Left renal cortex interstitium (tissue), 4 donors: ENCODE data around the gene PML. TPM values are rescaled to one million over a fixed set of nuclear protein-coding genes. Genes with fewer than 3 reads are reported as not detected.
A peak's percentile ranks its signal among the peaks of the same experiment; 100 is the strongest.
"Not testable (repeated sequence)": the region's sequence is repeated elsewhere in the genome, so short reads cannot be mapped to it uniquely, and the experiment has no call there.

ENCODE experiments used
- DNase-seq, 4 donors: peaks; one replicate each; pipeline ENCODE4 v3.0.0-alpha.2; 2013; ENCODE audit warnings: low read depth in 4 of 4, low spot score in 2 of 4, missing footprints in 1 of 4
- polyA plus RNA-seq, 4 donors: library from polyadenylated mRNA; unstranded; fragments of 120-200 nt; gene quantifications; one replicate each; pipeline ENCODE4 v1.2.1, GENCODE V29; 2013; ENCODE audit not compliant: insufficient read length in 4 of 4

The PML gene
- polyA plus RNA-seq, 4 donors: 24.7 to 38.9 (median 34.8) TPM

GRCh38 chr15:74037171-74038117 lies 42.9 kb downstream of the PML start:
- no peak for DNase-seq

GRCh38 chr15:74038707-74039655 lies 44.5 kb downstream of the PML start:
- no peak for DNase-seq

DNA sequence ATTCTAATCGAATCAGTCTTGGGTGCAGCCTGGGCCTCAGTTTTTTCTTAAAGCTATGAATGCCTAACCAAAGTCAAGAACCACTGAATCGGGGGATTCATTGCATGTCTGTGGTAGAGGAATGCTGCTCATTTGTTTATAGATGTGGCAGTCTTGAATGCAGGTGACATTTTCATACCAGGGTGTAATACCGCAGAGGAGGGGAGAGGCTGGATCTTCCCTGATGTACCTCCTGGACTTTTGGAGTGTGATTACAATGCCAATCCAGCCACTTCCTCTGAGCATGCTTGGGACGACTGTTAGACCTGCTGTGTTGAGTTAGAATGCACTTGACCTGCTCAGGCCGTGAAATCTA lies 45.1 kb downstream of the PML start:
- no peak for DNase-seq

GRCh38 chr15:74040109-74040850 lies 45.8 kb downstream of the PML start:
- peak in 1 of 4 donors; percentile 56 for DNase-seq

DNA sequence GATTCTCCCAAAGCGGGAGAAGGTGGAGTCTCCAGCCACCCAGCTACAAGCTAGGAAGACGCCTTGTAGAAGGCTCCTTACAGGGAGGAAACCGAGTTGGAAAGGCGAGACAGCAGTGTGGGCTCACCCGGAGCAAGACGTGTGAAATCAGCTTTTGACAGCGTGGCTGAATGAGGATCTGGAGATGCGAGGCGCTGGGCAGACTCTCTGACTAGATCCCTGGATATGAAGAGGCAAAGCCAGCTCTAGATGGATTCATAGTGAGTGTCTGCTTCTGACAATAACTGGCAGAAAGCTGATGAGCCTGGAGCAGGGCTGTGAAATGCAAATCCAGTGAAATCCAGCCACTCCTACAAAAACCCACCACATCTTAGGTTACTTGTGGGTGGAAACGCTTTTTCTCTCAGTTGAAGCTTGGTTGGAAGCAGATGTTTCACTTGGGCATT lies 46.8 kb downstream of the PML start:
- no peak for DNase-seq

DNA sequence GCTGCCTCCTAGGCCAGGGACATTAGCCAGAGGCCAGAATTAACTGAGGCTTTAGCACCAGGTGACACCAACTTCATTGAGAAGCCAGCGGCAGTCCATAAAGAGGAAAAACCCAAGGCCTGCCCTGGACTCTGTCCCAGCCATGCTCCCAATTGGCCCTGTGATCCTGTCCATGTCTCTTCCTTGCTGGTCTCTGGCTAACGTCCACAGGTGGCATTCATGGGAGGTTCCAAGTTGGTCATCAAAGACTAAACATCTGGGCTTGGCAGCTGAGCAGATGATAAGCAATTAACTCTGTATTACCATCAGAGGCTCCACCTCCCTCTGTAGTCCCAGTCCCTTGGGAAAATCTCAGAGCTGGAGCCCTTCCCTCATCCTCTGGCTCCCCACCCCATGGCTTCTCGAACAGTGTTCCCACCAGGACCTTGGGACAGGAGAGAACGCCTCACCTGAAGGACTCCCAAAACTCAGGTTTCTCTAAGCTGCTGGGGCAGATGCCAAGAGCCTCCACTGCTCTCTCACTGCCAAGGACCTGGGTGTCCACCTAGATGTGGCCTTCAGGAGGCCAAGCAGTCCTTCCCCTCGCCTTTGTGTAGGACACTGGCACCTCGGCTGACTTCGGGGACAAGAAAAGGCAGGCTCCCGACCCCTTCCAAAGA lies 47.4 kb downstream of the PML start:
- DNase-seq: no peak

DNA sequence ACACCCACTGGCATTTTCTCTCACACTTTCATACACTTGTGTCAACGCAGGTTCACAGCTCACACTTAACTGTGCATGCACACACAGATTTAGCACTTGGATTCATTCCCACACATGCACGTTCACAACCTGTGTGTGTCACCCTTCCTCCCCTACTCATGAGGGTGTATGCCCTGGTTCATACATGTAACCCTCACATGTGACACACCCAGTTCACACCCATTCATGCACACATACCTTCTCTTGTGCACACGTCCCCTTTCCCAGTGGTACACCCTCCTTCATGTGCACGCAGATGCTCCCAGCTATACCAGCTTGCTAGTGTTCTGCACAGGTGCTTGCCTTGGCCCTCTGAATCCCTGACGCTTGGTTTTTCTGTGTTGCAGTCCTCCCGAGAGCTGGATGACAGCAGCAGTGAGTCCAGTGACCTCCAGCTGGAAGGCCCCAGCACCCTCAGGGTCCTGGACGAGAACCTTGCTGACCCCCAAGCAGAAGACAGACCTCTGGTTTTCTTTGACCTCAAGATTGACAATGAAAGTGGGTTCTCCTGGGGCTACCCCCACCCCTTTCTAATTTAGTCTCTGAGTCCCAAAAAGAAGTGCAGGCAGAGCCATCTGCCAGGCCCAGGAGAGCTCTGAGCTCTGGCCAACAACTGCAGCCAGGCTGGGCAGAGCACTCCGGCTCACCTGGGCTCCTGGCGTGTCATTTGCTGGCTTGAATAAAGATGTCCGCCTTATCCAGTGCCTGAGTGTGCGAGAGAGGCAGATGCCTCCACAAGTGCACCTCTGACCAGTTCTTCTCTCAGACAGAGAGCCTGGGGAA lies 48.3 kb downstream of the PML start:
- DNase-seq: no peak

DNA sequence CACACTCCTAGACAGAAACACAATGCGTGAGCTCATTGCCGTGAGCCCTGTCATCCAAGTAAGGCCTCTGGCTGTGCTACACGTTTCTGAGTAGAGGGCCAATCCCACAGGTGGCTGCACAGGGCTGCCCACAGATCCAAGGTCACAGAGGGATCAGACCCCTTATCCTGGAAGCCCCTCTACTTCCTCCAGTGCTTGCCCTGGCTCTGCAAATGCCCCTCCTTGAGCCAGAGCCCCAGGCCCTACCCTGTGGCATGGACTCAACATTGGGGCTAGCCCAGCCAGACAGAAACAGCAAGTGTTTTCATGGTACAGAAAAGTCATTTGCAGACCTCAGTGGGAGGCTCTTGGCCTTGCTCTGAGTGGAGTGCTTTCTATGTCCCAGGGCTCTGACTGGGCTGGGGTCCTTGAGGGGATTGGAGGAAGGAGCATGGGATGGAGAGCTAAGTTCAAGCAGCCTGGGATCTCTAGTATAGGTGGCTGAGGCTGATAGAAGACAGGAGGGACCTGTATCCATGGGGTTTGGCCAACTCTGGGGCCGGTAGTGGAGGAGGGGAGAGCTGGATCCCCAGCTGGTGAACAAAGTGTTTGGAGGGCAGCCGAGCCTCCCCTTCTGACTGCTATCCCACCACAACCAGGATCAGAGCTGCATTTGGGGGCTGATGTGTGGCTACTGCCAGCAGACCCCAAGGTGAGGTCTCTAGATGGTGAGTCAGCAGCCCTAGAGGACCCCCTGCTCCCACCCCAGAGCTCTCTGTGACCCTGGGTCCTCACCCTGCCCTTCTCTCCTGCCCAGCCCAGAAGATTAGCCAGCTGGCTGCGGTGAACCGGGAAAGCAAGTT lies 49.1 kb downstream of the PML start:
- no peak for DNase-seq

DNA sequence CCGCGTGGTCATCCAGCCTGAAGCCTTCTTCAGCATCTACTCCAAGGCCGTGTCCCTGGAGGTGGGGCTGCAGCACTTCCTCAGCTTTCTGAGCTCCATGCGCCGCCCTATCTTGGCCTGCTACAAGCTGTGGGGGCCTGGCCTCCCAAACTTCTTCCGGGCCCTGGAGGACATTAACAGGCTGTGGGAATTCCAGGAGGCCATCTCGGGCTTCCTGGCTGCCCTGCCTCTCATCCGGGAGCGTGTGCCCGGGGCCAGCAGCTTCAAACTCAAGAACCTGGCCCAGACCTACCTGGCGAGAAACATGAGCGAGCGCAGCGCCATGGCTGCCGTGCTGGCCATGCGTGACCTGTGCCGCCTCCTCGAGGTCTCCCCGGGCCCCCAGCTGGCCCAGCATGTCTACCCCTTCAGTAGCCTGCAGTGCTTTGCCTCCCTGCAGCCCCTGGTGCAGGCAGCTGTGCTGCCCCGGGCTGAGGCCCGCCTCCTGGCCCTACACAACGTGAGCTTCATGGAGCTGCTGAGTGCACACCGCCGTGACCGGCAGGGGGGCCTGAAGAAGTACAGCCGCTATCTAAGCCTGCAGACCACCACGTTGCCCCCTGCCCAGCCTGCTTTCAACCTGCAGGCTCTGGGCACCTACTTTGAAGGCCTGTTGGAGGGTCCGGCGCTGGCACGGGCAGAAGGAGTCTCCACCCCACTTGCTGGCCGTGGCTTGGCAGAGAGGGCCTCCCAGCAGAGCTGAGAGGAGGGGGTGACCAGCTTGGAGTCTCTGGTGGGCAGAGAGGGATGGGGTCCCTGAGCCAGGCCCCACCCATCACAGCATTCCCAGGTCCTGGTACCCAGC lies 50.0 kb downstream of the PML start:
- DNase-seq: no peak

DNA sequence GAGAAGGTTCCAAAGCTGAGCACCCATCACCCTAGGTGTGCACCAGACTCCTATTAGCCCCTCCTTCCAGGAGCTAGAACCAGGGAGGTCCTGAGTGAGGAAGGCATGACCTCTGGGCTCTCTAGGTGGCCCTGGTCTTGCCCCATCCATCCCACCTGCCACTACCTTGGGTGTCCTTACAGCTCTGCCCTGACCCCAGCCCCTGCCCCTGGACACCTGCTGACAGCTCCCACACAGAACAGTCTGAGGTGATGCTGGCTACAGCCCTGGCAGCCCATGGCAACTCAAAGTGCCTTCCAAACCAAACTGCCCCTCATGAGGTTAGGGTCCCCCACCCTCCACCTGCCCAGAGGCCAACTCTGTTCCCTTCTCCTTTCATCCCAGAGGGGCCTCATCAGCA lies 50.7 kb downstream of the PML start:
- no peak for DNase-seq

- DNase-seq: no peak
These were observed 51.2 kb downstream of the PML start for GRCh38 chr15:74045636-74046274.

DNA sequence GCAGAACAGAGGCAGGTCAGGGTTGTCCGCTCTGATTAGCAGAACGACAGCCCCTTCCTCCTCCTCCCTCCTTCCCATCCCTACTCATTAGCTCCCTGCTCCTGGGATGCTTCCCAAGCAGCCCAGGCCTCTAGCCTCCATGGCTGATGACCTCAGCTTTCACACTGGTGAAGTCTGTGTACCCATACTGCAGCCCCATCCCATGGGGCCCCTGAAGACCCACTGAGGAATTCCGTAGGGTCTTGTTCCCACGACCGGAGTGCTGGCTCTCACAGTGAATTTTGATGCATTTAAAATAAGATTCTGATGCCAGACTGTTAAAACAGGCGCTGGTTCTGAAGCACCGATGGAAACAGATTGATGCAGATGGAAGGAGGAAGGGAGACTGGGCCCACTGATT lies 51.8 kb downstream of the PML start:
- no peak for DNase-seq

GRCh38 chr15:74050127-74050526 lies 55.6 kb downstream of the PML start:
- DNase-seq: no peak

GRCh38 chr15:74050556-74051234 lies 56.2 kb downstream of the PML start:
- no peak for DNase-seq

DNA sequence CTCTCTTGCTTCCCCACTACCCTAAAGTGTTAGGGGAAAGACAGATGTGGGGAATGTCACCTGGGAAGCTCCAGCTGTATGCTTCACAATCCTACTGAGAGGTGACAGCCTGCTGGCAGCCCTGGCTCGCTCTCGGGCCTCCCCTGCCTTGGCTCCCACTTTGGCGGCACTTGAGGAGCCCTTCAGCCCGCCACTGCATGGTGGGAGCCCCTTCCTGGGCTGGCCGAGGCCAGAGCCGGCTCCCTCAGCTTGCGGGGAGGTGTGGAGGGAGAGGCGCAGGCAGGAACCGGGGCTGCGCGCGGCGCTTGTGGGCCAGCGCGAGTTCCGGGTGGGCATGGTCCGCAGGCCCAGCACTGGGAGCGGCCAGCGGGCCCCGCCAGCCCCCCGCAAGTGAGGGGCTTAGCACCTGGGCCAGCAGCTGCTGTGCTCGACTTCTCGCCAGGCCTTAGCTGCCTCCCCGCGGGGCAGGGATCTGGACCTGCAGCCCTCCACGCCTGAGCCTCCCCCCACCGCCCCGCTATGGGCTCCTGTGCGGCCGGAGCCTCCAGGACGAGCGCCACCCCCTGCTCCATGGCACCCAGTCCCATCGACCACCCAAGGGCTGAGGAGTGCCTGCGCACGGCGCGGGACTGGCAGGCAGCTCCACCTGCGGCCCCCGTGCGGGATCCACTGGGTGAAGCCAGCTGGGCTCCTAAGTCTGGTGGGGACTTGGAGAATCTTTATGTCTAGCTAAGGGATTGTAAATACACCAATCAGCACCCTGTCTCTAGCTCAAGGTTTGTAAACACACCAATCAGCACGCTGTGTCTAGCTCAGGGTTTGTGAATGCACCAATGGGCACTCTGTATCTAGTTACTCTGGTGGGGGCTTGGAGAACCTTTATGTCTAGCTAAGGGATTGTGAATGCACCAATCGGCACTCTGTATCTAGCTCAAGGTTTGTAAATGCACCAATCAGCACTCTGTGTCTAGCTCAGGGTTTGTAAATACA lies 58.0 kb downstream of the PML start:
- not testable (repeated sequence) for DNase-seq
